NOMO-1 (cell line): ENCODE results near the gene P2RX7.
A peak's percentile ranks its signal among the peaks of the same experiment; 100 is the strongest.

Source experiments
- DNase-seq, 2 experiments: peaks; one replicate each; lab custom pipeline; 2025; ENCODE audit not compliant: unreplicated experiment in 2 of 2; lab: John Stamatoyannopoulos, UW

Gene P2RX7

GRCh38 chr12:121110211-121110940, 22.3 kb upstream of the P2RX7 start:
- peak; percentile 85 to 100 for DNase-seq

GRCh38 chr12:121111684-121112083, 21.0 kb upstream of the P2RX7 start:
- DNase-seq: no peak

- peak in 1 of 2 experiments; percentile 17 for DNase-seq
Measured at GRCh38 chr12:121112496-121112895, 20.2 kb upstream of the P2RX7 start.

GRCh38 chr12:121113057-121113456, 19.6 kb upstream of the P2RX7 start:
- no peak for DNase-seq

GRCh38 chr12:121114019-121114639, 18.5 kb upstream of the P2RX7 start:
- DNase-seq: no peak

- DNase-seq: no peak
Measured at GRCh38 chr12:121114806-121115205, 17.9 kb upstream of the P2RX7 start.

- DNase-seq: no peak
Measured at GRCh38 chr12:121115530-121115929, 17.1 kb upstream of the P2RX7 start.

- DNase-seq: no peak
Measured at GRCh38 chr12:121116318-121117225, 16.1 kb upstream of the P2RX7 start.

GRCh38 chr12:121117226-121117777, 15.4 kb upstream of the P2RX7 start:
- DNase-seq: no peak

GRCh38 chr12:121120323-121120722, 12.4 kb upstream of the P2RX7 start:
- DNase-seq: no peak

- DNase-seq: no peak
Measured at GRCh38 chr12:121120989-121121755, 11.5 kb upstream of the P2RX7 start.

- no peak for DNase-seq
Measured at GRCh38 chr12:121121805-121122204, 10.9 kb upstream of the P2RX7 start.

GRCh38 chr12:121123488-121123887, 9.2 kb upstream of the P2RX7 start:
- no peak for DNase-seq

GRCh38 chr12:121124402-121125109, 8.1 kb upstream of the P2RX7 start:
- DNase-seq: no peak

- no peak for DNase-seq
Measured at GRCh38 chr12:121127501-121127900, 5.2 kb upstream of the P2RX7 start.

GRCh38 chr12:121128908-121129810, 3.5 kb upstream of the P2RX7 start:
- peak; percentile 87 to 94 for DNase-seq

GRCh38 chr12:121129811-121130147, 2.9 kb upstream of the P2RX7 start:
- DNase-seq: no peak

- no peak for DNase-seq
Measured at GRCh38 chr12:121130866-121131373, 1.8 kb upstream of the P2RX7 start.

GRCh38 chr12:121131941-121132341, 735 bp upstream of the P2RX7 start:
- no peak for DNase-seq
